ENCODE measurements around the gene OR10A2. TPM values are rescaled to one million over a fixed set of nuclear protein-coding genes. Genes with fewer than 3 reads are reported as not detected.

Gene OR10A2
- total and polyA plus RNA-seq, 2 donors (not counting 1 experiment from before 2014, with no cell fraction given) = not detected

GRCh38 chr11:6864438-6864837 lies 1.6 kb downstream of the OR10A2 start:
- Mint-ChIP-seq H3K4me3 (no peak overlapping the region), H3K4me1 (no peaks in the 10 kb centered on the region), H3K9me3 (ENCODE audit: insufficient read depth) (peaks cover 7% of the 10 kb centered on the region), H3K27ac (no peak overlapping the region), H3K27me3 (peaks cover 5% of the 10 kb centered on the region)
- H3K4me2 ChIP-seq (replicated peaks; ENCODE audit: low read depth, low read length, poor library complexity, severe bottlenecking) = no peak overlapping the region
- no peaks in the 10 kb centered on the region for H4K20me1 ChIP-seq (ENCODE audit: control insufficient read depth, insufficient read depth, low read length, poor library complexity, severe bottlenecking)
- no CpG with 5 or more reads among the region's 1 CpG for WGBS (ENCODE audit: insufficient coverage)
- DNase-seq = no peak
- intact Hi-C loops (cut with micrococcal nuclease) = no loop called here
- ChIA-PET POLR2A (no interaction called here), CTCF (interaction anchor here (1.5 kb wide), 1 partner anchor 53 kb away, joined by 3 read pairs; no protein-coding TSS in a partner anchor)
- H3K79me2 ChIP-seq (ENCODE audit: control insufficient read depth, insufficient read depth, low read length) = no peaks in the 10 kb centered on the region
- H3K4me3 ChIP-seq (ENCODE audit: control extremely low read depth in 1 of 5, extremely low read depth in 1 of 5, insufficient read depth in 1 of 5, low read depth in 2 of 5, low read length in 4 of 5) = no peak overlapping the region
- H3K27ac ChIP-seq (ENCODE audit: low read length in 2 of 2) = no peak overlapping the region
- TF ChIP-seq CTCF (IDR thresholded peaks at IDR 0.05) = no peak
- TF ChIP-seq EZH2 (IDR thresholded peaks at IDR 0.05; ENCODE audit: borderline replicate concordance, insufficient read depth, low read depth, low read length, poor library complexity, severe bottlenecking) = no peak
- H3K36me3 ChIP-seq (replicated peaks in 1 of 2; ENCODE audit: control extremely low read depth in 1 of 2, control insufficient read depth in 1 of 2, extremely low read depth in 1 of 2, insufficient read depth in 2 of 2, low read length in 1 of 2) = no peaks in the 10 kb centered on the region
- H2AFZ ChIP-seq (ENCODE audit: insufficient read depth, low read depth, low read length, poor library complexity, severe bottlenecking) = no peak overlapping the region
- no peaks in the 10 kb centered on the region for H3K9me3 ChIP-seq (ENCODE audit: control extremely low read depth in 1 of 3, control insufficient read depth in 2 of 3, insufficient read depth in 1 of 3, low read length in 2 of 3)
- H3K27me3 ChIP-seq (replicated peaks in 1 of 4; ENCODE audit: control extremely low read depth in 1 of 4, control insufficient read depth in 3 of 4, insufficient read depth in 4 of 4, low read length in 3 of 4) = no peaks in the 10 kb centered on the region
- no peaks in the 10 kb centered on the region for H3K4me1 ChIP-seq (ENCODE audit: control insufficient read depth in 2 of 2, insufficient read depth in 2 of 2, low read length in 2 of 2)
- no peak for ATAC-seq (ENCODE audit: low read depth)
- no peak overlapping the region for H3K9ac ChIP-seq (ENCODE audit: low read length)

GRCh38 chr11:6871278-6871677 lies 8.4 kb downstream of the OR10A2 start:
- no CpG with 5 or more reads among the region's 1 CpG for WGBS (ENCODE audit: insufficient coverage)
- intact Hi-C loops (cut with micrococcal nuclease) = no loop called here

More at GRCh38 chr11:6871278-6871677, 8.4 kb downstream of the OR10A2 start:
- H3K4me1 Mint-ChIP-seq = no peaks in the 10 kb centered on the region
- Histone ChIP-seq H3K79me2 (ENCODE audit: control insufficient read depth, insufficient read depth, low read length) (no peaks in the 10 kb centered on the region), H2AFZ (ENCODE audit: insufficient read depth, low read depth, low read length, poor library complexity, severe bottlenecking) (no peak overlapping the region), H4K20me1 (ENCODE audit: control insufficient read depth, insufficient read depth, low read length, poor library complexity, severe bottlenecking) (no peaks in the 10 kb centered on the region), H3K36me3 (replicated peaks in 1 of 2; ENCODE audit: control extremely low read depth in 1 of 2, control insufficient read depth in 1 of 2, extremely low read depth in 1 of 2, insufficient read depth in 2 of 2, low read length in 1 of 2) (no peaks in the 10 kb centered on the region), H3K4me1 (ENCODE audit: control insufficient read depth in 2 of 2, insufficient read depth in 2 of 2, low read length in 2 of 2) (no peaks in the 10 kb centered on the region), H3K4me3 (ENCODE audit: control extremely low read depth in 1 of 5, extremely low read depth in 1 of 5, insufficient read depth in 1 of 5, low read depth in 2 of 5, low read length in 4 of 5) (no peak overlapping the region), H3K27ac (ENCODE audit: low read length in 2 of 2) (no peak overlapping the region), H3K9ac (ENCODE audit: low read length) (no peak overlapping the region), H3K4me2 (replicated peaks; ENCODE audit: low read depth, low read length, poor library complexity, severe bottlenecking) (no peak overlapping the region), H3K9me3 (ENCODE audit: control extremely low read depth in 1 of 3, control insufficient read depth in 2 of 3, insufficient read depth in 1 of 3, low read length in 2 of 3) (no peaks in the 10 kb centered on the region), H3K27me3 (replicated peaks in 1 of 4; ENCODE audit: control extremely low read depth in 1 of 4, control insufficient read depth in 3 of 4, insufficient read depth in 4 of 4, low read length in 3 of 4) (no peaks in the 10 kb centered on the region)
- no peak overlapping the region for H3K4me3 Mint-ChIP-seq
- DNase-seq = no peak
- CTCF ChIA-PET = no interaction called here
- H3K27me3 Mint-ChIP-seq = no peaks in the 10 kb centered on the region
- no peak for TF ChIP-seq EZH2 (IDR thresholded peaks at IDR 0.05; ENCODE audit: borderline replicate concordance, insufficient read depth, low read depth, low read length, poor library complexity, severe bottlenecking)
- no peak for TF ChIP-seq CTCF (IDR thresholded peaks at IDR 0.05)
- no peaks in the 10 kb centered on the region for H3K9me3 Mint-ChIP-seq (ENCODE audit: insufficient read depth)
- ATAC-seq (ENCODE audit: low read depth) = no peak
- POLR2A ChIA-PET = no interaction called here
- H3K27ac Mint-ChIP-seq = no peak overlapping the region
